Activated CD4-positive, alpha-beta T cell treated with anti-CD3 and anti-CD28 coated beads for 36 hours (primary cell): Measurements from ENCODE around the gene CNTN5. TPM values are rescaled to one million over a fixed set of nuclear protein-coding genes. Genes with fewer than 3 reads are reported as not detected.
"Not testable (repeated sequence)": the region's sequence is repeated elsewhere in the genome, so short reads cannot be mapped to it uniquely, and the experiment has no call there.

Experiments
- ATAC-seq: fragments of 200-7000 bp; cut with Tn5 transposase; one replicate; pipeline ENCODE4 v1.10.0; 2021; ENCODE audit warnings: mild to moderate bottlenecking, moderate library complexity
- CTCF ChIA-PET: fragments of 350-600 bp; sonication (Branson Sonifier 250); formaldehyde crosslinking; loops from one replicate; lab custom pipeline; 2021; ENCODE audit warnings: antibody characterized with exemption; lab: Charles Lee
- POLR2A ChIA-PET: fragments of 350-600 bp; sonication (Branson Sonifier 250); formaldehyde crosslinking; loops from one replicate; lab custom pipeline; 2021; ENCODE audit warnings: antibody characterized with exemption, inconsistent platforms; lab: Charles Lee
- DNase-seq: peaks from one replicate; pipeline ENCODE4 v3.0.0-alpha.2; 2020
- H3K27ac Mint-ChIP-seq: one replicate; pipeline ENCODE4 v1.8.0; 2021; ENCODE audit warnings: mixed read lengths
- H3K27me3 Mint-ChIP-seq: one replicate; pipeline ENCODE4 v1.8.0; 2021; ENCODE audit warnings: mixed read lengths
- H3K36me3 Mint-ChIP-seq: one replicate; pipeline ENCODE4 v1.8.0; 2021; ENCODE audit warnings: low read depth, mixed read lengths
- H3K4me1 Mint-ChIP-seq: one replicate; pipeline ENCODE4 v1.8.0; 2021; ENCODE audit warnings: mixed read lengths
- H3K4me3 Mint-ChIP-seq: one replicate; pipeline ENCODE4 v1.8.0; 2021; ENCODE audit warnings: mild to moderate bottlenecking, moderate library complexity, mixed read lengths
- H3K9me3 Mint-ChIP-seq: one replicate; pipeline ENCODE4 v1.8.0; 2021; ENCODE audit warnings: low read depth, mixed read lengths
- intact Hi-C, 2 experiments: fragments of 100-400 bp; cut with DNase I in 1 of 2; cut with micrococcal nuclease in 1 of 2; formaldehyde crosslinking; loops; one replicate each; pipeline versions ENCODE4 v1.14.2 to v1.15.1; 2022 to 2024; cut with DNase I, micrococcal nuclease
- total RNA-seq, 2 experiments: library from RNA; stranded (reverse); gene quantifications; one replicate each; pipeline ENCODE4 v1.2.3, GENCODE V29; 2021

The CNTN5 gene
- total RNA-seq, 2 experiments from 2014 or later: not detected

DNA sequence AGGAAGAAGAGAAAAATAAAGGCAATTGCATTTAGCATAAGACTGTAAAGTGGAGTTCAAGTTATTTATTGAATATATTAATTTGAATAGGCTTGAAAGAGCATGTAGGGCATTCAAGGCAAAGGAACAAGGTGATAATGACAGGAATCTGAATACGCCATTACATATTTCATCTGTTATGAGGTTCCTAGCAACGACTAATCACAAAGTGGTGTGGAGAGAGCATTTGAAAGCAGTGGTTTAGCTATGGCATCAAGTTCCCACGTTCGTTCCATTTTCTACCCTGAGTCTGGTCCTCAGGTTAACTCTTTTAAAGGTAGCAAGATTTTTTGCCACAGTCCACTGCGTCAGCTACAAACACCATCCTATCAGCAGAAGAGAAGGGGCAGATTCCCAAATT lies 59.4 kb downstream of the CNTN5 start:
- intact Hi-C loops: no loop called here
- no peaks in the 10 kb centered on the region for H3K27me3 Mint-ChIP-seq
- no peaks in the 10 kb centered on the region for H3K4me1 Mint-ChIP-seq
- no peak overlapping the region for H3K4me3 Mint-ChIP-seq
- ChIA-PET CTCF (no interaction called here), POLR2A (no interaction called here)
- H3K9me3 Mint-ChIP-seq: no peaks in the 10 kb centered on the region
- H3K36me3 Mint-ChIP-seq: no peaks in the 10 kb centered on the region
- ATAC-seq: no peak
- H3K27ac Mint-ChIP-seq: no peak overlapping the region
- DNase-seq: no peak

DNA sequence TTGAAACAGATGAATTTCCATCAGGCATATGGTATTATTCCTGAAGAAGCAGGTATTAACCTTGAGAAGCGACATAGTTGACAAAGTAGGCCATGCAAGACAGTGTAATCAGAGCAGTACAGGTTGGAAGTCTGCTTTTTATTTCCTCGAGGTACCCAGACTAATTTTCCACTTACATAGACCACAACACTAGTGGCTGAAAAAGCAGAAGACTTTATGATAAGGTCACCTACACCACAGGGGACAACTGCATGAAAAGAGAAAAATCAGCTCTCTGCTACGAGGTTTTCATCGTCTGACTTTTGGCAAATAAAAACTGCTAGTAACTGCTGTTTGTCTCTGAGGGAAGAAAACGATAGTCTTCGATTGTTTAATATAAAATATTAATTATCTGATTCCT lies 77.5 kb downstream of the CNTN5 start:
- Mint-ChIP-seq H3K9me3 (peaks cover 9% of the 10 kb centered on the region), H3K27ac (no peak overlapping the region), H3K4me1 (no peaks in the 10 kb centered on the region), H3K27me3 (no peaks in the 10 kb centered on the region), H3K4me3 (no peak overlapping the region), H3K36me3 (no peaks in the 10 kb centered on the region)
- POLR2A ChIA-PET: no interaction called here
- CTCF ChIA-PET: no interaction called here
- ATAC-seq (no peak), DNase-seq (no peak)
- intact Hi-C loops: no loop called here

DNA sequence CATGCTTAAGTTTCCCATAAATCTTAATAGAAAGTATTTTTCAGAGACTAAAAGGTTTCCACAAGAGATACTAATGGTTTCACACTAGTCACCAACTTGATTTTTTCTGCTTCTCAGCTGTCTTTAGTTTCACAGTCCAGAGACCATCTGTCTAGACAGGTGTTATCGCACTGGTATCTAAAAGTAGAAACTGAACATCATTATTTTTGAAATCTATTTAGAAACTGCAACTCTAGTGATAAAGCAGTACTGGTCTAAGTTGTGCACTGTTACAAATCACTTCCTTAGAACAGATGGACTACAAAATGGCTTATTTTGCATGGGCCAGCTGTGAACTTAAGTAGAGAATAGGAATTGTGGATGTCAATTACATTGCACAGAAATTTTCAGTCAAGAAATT lies 78.0 kb downstream of the CNTN5 start:
- no peaks in the 10 kb centered on the region for H3K27me3 Mint-ChIP-seq
- CTCF ChIA-PET: no interaction called here
- H3K4me3 Mint-ChIP-seq: no peak overlapping the region
- H3K27ac Mint-ChIP-seq: no peak overlapping the region
- no peak for ATAC-seq
- peaks cover 9% of the 10 kb centered on the region for H3K9me3 Mint-ChIP-seq
- POLR2A ChIA-PET: no interaction called here
- intact Hi-C loops: no loop called here
- DNase-seq: no peak
- no peaks in the 10 kb centered on the region for H3K4me1 Mint-ChIP-seq
- H3K36me3 Mint-ChIP-seq: no peaks in the 10 kb centered on the region

DNA sequence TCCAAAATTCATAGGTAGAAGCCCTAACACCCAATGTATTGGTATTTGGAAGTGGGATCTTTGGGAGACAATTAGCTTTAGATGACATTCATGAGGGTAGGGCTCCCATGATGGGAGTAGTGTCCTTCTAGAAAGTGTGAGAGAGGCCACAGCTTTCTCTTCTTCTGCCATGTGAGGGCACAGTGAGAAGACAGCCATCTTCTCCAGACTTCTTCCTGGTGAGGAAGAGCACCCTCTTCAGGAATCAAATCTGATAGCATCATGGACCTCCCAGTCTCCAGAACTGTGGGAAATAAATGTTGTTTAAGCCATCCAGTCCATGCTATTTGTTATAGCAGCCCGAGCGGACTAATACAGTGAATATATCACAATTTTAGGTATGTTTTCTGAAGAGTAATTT lies 96.9 kb downstream of the CNTN5 start:
- Mint-ChIP-seq H3K27ac (no peak overlapping the region), H3K36me3 (no peaks in the 10 kb centered on the region), H3K4me3 (no peak overlapping the region), H3K27me3 (no peaks in the 10 kb centered on the region), H3K4me1 (no peaks in the 10 kb centered on the region), H3K9me3 (peaks cover 2% of the 10 kb centered on the region)
- DNase-seq (no peak), ATAC-seq (no peak)
- POLR2A ChIA-PET: no interaction called here
- CTCF ChIA-PET: no interaction called here
- intact Hi-C loops: no loop called here

DNA sequence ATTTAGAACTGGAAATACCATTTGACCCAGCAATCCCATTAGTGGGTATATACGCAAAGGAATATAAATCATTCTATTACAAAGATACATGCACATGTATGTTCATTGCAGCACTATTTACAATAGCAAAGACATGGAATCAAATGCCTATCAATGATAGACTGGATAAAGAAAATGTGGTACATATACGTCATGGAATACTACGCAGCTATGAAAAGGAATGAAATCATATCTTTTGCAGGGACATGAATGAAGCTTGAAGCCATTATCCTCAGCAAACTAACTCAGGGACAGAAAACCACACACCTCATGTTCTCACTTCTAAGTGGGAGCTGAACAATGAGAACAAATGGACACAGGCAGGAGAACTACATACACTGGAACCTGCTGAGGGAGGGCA lies 113.1 kb downstream of the CNTN5 start:
- intact Hi-C loops, DNase-seq, H3K27ac Mint-ChIP-seq, H3K36me3 Mint-ChIP-seq, CTCF ChIA-PET, H3K27me3 Mint-ChIP-seq, H3K4me1 Mint-ChIP-seq, ATAC-seq, H3K4me3 Mint-ChIP-seq, POLR2A ChIA-PET: not testable (repeated sequence)
- peaks cover 23% of the 10 kb centered on the region for H3K9me3 Mint-ChIP-seq

DNA sequence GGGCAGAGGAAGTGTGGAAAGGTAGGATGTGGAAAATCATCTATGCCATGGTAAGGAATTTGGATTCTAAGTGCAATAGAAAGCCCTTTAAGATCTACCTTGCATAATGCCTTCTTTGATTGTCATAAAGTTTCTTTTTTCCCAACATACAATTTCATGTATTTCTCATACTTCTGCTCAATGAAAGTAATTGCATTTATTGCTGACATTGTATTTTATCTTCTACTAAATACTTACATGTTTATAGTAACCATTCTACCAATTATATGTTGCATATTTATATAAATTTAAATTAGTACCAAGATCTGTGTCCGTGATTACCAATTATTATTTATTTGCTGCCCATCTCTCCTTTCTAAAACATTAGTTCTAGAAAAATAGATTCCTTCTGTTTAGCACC lies 114.8 kb downstream of the CNTN5 start:
- H3K27ac Mint-ChIP-seq: no peak overlapping the region
- intact Hi-C loops: no loop called here
- no peaks in the 10 kb centered on the region for H3K4me1 Mint-ChIP-seq
- no peak for DNase-seq
- H3K27me3 Mint-ChIP-seq: no peaks in the 10 kb centered on the region
- ChIA-PET CTCF (interaction anchor here (1.2 kb wide), 1 partner anchor 13 kb away, joined by 3 read pairs; no protein-coding TSS in a partner anchor), POLR2A (no interaction called here)
- no peak for ATAC-seq
- H3K4me3 Mint-ChIP-seq: no peak overlapping the region
- no peaks in the 10 kb centered on the region for H3K36me3 Mint-ChIP-seq
- H3K9me3 Mint-ChIP-seq: peaks cover 13% of the 10 kb centered on the region

DNA sequence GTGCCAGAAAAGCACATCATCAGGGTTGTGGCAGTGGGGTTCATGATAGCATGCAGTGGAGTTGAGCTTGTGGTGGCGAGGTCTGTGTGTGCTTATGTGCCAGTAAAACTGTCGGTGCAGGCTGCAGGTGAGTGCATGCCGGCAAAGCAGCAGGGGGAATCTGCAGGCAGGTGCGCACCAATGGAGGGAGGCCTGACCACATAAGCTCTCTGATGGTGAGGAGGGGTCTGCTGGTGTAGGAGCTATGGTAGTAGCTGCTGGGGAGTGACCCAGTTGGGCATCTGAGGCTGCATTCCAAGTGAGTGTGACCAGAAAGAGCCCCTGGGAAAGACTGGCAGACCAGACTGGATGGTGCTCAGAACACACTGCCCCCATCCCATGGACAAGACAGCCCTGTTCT lies 121.5 kb downstream of the CNTN5 start:
- Mint-ChIP-seq H3K4me3 (no peak overlapping the region), H3K9me3 (peaks cover 6% of the 10 kb centered on the region), H3K27ac (no peak overlapping the region), H3K36me3 (no peaks in the 10 kb centered on the region), H3K27me3 (no peaks in the 10 kb centered on the region), H3K4me1 (no peaks in the 10 kb centered on the region)
- intact Hi-C loops: loop anchor here in 1 of 2 experiments (10.0 kb wide), 1 partner anchor 63 kb away; no protein-coding TSS in a partner anchor
- DNase-seq (no peak), ATAC-seq (no peak)
- POLR2A ChIA-PET: no interaction called here
- CTCF ChIA-PET: no interaction called here

DNA sequence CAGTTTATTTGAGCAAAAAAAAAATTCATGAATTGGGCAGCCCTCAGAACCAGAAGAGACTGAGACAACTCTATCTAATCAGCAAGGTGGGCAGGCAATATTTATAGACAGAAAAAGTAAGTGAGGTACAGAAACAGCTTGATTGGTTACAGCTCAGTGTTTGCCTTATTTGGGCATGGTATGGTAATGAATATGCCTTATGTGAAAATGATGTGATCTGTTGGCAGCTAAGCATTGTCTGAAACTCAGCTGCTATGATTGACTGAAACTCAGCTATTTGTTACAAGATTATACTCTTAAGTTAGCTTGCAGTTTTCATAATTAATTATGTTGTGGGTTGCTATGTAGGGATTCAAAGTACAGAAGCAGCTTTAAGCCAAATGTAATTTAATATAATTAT lies 127.6 kb downstream of the CNTN5 start:
- ChIA-PET POLR2A (no interaction called here), CTCF (interaction anchor here (0.9 to 1.0 kb wide), 2 partner anchors 14 to 28 kb away, joined by 3 read pairs; no protein-coding TSS in a partner anchor)

DNA sequence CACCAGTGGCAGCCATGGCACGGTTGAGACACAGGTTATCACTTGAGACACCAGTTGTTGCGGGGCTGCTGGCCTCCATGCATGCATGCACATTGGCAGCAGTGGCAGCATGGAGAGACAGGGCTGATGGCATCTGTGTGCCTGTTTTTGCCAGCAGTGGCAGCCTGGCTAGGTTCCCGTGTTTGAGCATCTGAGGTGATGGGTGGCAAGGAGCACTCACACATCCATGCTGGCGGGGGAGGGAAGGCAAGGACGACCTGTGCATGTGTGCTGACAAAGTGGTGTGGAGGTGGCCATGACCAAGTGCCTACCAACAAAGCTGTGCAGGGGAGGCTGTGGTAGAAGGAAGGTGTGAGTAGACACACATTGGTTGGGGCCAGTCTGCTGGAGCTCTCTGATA lies 133.5 kb downstream of the CNTN5 start:
- intact Hi-C loops: no loop called here
- no peak overlapping the region for H3K27ac Mint-ChIP-seq
- DNase-seq (no peak), ATAC-seq (no peak)
- H3K9me3 Mint-ChIP-seq: peaks cover 3% of the 10 kb centered on the region
- no peak overlapping the region for H3K4me3 Mint-ChIP-seq
- H3K36me3 Mint-ChIP-seq: no peaks in the 10 kb centered on the region
- H3K27me3 Mint-ChIP-seq: no peaks in the 10 kb centered on the region
- ChIA-PET POLR2A (no interaction called here), CTCF (no interaction called here)
- no peaks in the 10 kb centered on the region for H3K4me1 Mint-ChIP-seq

More for the DNA sequence above, 127.6 kb downstream of the CNTN5 start:
- H3K36me3 Mint-ChIP-seq: no peaks in the 10 kb centered on the region
- no peak overlapping the region for H3K27ac Mint-ChIP-seq
- DNase-seq: no peak
- intact Hi-C loops: loop anchor here in 1 of 2 experiments (10.0 kb wide), 1 partner anchor 56 kb away; no protein-coding TSS in a partner anchor
- no peaks in the 10 kb centered on the region for H3K4me1 Mint-ChIP-seq
- ATAC-seq: no peak
- H3K27me3 Mint-ChIP-seq: no peaks in the 10 kb centered on the region
- H3K9me3 Mint-ChIP-seq: peaks cover 2% of the 10 kb centered on the region
- H3K4me3 Mint-ChIP-seq: no peak overlapping the region

DNA sequence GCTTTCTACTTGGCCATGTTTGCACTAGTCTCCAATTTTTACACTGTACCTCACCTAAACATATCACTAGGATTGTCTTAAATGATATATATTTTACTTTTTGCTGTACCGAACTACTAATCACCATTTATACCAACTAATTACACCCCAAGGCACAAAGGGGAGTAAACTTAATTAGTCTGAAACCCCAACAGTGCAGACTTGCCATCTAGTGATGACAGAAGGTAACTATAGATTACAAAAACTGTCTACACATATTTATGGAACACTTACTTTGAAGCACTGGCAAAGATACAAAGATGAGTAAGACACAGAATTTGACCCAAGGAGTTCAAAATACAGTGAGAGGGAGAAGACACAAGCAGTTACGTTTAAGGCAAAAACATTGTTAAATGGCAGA lies 139.7 kb downstream of the CNTN5 start:
- ATAC-seq (no peak), DNase-seq (no peak)
- no peaks in the 10 kb centered on the region for H3K27me3 Mint-ChIP-seq
- no peak overlapping the region for H3K4me3 Mint-ChIP-seq
- POLR2A ChIA-PET: no interaction called here
- H3K9me3 Mint-ChIP-seq: no peaks in the 10 kb centered on the region
- no peaks in the 10 kb centered on the region for H3K4me1 Mint-ChIP-seq
- intact Hi-C loops: no loop called here
- H3K27ac Mint-ChIP-seq: no peak overlapping the region
- CTCF ChIA-PET: no interaction called here
- no peaks in the 10 kb centered on the region for H3K36me3 Mint-ChIP-seq

DNA sequence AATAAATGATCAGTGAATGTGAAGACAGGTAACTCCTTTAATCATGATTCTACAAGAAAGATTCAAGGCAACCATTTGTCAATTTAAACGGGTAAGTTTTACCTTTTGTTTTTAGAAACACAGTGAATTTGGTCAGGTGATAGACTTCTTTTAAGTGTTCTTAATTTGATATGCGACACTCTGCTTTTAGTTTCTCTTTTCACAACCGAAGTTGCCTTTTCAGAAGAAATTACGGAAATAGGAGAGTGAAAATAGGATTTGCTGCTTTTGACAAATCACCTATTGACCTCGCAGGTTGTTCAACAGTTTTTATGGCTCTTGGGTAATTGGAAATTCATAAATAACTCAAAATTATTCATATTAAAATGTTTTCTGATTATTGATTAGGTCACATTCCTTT lies 142.1 kb downstream of the CNTN5 start:
- Mint-ChIP-seq H3K9me3 (no peaks in the 10 kb centered on the region), H3K27ac (no peak overlapping the region), H3K36me3 (no peaks in the 10 kb centered on the region), H3K4me3 (no peak overlapping the region), H3K27me3 (no peaks in the 10 kb centered on the region), H3K4me1 (no peaks in the 10 kb centered on the region)
- POLR2A ChIA-PET: no interaction called here
- CTCF ChIA-PET: no interaction called here
- ATAC-seq (no peak), DNase-seq (no peak)
- intact Hi-C loops: no loop called here

DNA sequence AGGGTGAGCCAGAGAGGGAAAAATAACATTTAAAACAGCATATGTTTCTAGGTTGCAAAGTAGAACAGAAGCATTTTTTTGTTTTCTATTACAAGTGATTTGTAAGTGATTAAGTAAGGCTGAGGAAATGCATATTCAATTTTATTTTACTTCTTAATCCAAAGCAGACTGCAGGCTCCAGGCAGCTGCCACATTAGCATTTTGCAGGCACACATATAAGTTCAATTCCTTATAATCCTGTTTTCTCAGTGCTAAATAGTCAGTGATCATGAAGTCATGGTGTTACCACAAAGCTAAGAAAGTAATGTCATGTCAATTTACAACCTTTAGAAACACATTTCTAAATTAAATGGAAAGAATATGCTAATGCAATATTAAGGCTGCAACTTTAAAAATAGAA lies 149.8 kb downstream of the CNTN5 start:
- Mint-ChIP-seq H3K4me1 (no peaks in the 10 kb centered on the region), H3K27ac (no peak overlapping the region), H3K36me3 (no peaks in the 10 kb centered on the region), H3K27me3 (no peaks in the 10 kb centered on the region), H3K4me3 (no peak overlapping the region), H3K9me3 (peaks cover 11% of the 10 kb centered on the region)
- ChIA-PET CTCF (no interaction called here), POLR2A (no interaction called here)
- no peak for ATAC-seq
- intact Hi-C loops: no loop called here
- no peak for DNase-seq

DNA sequence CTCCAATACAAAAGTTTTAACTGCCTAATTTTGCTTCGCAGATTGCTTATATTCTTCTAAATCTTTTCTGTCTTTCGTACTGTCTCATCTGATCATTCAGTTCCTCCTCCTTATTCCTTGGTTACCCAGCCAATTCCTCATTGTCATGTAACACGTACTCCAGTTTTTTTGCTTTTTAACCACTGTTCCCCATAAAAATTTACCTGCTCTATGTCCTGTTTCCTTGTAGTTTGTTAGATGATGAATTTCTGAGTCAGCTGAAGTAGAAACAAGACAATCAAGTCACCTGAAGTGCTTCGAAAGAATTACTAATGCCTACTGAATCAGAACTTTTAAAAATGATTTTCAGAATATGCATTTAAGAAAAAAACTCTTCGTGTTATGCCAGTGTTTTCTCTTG lies 150.6 kb downstream of the CNTN5 start:
- Mint-ChIP-seq H3K4me1 (no peaks in the 10 kb centered on the region), H3K4me3 (no peak overlapping the region), H3K9me3 (peaks cover 11% of the 10 kb centered on the region), H3K36me3 (no peaks in the 10 kb centered on the region), H3K27me3 (no peaks in the 10 kb centered on the region), H3K27ac (no peak overlapping the region)
- intact Hi-C loops: no loop called here
- ATAC-seq: no peak
- ChIA-PET CTCF (no interaction called here), POLR2A (no interaction called here)
- no peak for DNase-seq
